ENCODE measurements around the gene SNX22. TPM values are rescaled to one million over a fixed set of nuclear protein-coding genes. Genes with fewer than 3 reads are reported as not detected.

SNX22 gene
- total and polyA plus RNA-seq, 2 of the 8 experiments (the other 6 are each of a cell fraction or from before 2014, with no cell fraction given): 4.9 TPM

DNA sequence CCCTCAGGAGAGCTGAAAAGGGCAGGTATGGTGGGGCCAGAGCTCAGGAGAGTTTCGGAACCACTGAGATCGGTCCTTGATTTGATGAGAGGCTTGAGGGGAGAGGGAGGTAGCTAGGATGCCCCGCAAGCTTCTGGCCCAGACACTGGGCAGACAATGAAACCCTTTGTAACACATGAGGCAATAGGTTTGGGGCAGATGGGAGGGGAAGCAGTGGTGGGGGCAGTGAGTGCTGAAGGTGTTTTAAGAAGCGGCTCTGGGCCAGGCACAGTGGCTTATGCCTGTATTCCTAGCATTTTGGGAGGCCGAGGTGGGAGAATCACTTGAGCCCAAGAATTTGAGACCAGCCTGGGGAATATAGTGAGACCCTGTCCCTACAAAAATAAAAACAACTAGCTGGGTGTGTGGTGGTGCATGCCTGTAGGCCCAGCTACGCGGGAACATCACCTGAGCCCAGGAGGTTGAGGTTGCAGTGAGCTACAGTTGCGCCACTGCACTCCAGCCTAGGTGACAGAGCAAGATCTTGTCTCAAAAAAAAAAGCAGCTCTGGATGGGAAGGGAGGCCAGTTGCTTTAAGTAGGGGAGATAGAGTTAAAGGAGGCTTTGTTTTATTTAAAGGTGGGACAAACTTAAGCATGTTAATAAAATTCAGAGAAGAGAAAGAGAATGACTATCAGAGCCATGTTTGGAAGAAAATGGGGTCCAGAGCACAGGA, 9.6 kb upstream of the SNX22 start:
- Histone ChIP-seq H2BK5ac (ENCODE audit: low read depth, low read length) (no peak overlapping the region), H3K36me3 (ENCODE audit: control insufficient read depth in 2 of 4, insufficient read depth in 4 of 4, low read length in 3 of 4) (peaks cover 0 to 6% (median under 1%) of the 10 kb centered on the region in 4 experiments; a peak in 4 of 8 replicates), H2BK20ac (ENCODE audit: low read length) (no peak overlapping the region), H3K79me2 (ENCODE audit: control insufficient read depth in 1 of 2, insufficient read depth in 2 of 2, low read length in 2 of 2) (no peaks in the 10 kb centered on the region), H3K23ac (ENCODE audit: insufficient read length) (no peak overlapping the region), H3K9me3 (ENCODE audit: insufficient read depth in 2 of 2, low read depth in 1 of 2, low read length in 1 of 2) (no peaks in the 10 kb centered on the region), H3K56ac (replicated peaks; ENCODE audit: insufficient read length, low read depth, low read length) (no peak overlapping the region), H3K4me1 (replicated peaks in 1 of 4; ENCODE audit: control insufficient read depth in 3 of 4, insufficient read depth in 4 of 4, low read length in 3 of 4) (peaks cover 0 to 6% (median 2%) of the 10 kb centered on the region in 4 experiments; a peak in 1 of 7 replicates), H3K14ac (ENCODE audit: insufficient read length) (no peak overlapping the region), H3K27ac (ENCODE audit: low read depth, low read length) (no peak overlapping the region), H4K20me1 (replicated peaks in 1 of 2; ENCODE audit: control insufficient read depth in 1 of 2, insufficient read depth in 2 of 2, low read length in 2 of 2) (peaks cover 0 to 3% of the 10 kb centered on the region in 2 experiments), H4K8ac (ENCODE audit: extremely low read depth, insufficient read depth, low read length) (no peak overlapping the region), H3K4me3 (ENCODE audit: extremely low read depth in 1 of 4, insufficient read depth in 2 of 4, low read depth in 3 of 4, low read length in 4 of 4) (no peak overlapping the region), H3K9ac (replicated peaks in 1 of 4; ENCODE audit: extremely low read depth in 1 of 4, low read depth in 3 of 4, low read length in 3 of 4) (no peak overlapping the region), H2BK15ac (ENCODE audit: low read length) (no peak overlapping the region), H2BK120ac (replicated peaks; ENCODE audit: low read depth, low read length) (no peak overlapping the region), H2AFZ (ENCODE audit: low read length) (no peak overlapping the region), H3K23me2 (ENCODE audit: low read depth, low read length) (no peaks in the 10 kb centered on the region), H3K27me3 (replicated peaks in 1 of 4; ENCODE audit: control insufficient read depth in 3 of 4, extremely low read depth in 1 of 4, insufficient read depth in 3 of 4, low read length in 3 of 4) (no peaks in the 10 kb centered on the region), H4K91ac (replicated peaks; ENCODE audit: insufficient read length, low read length) (no peak overlapping the region), H2BK12ac (ENCODE audit: low read depth, low read length) (no peak overlapping the region), H3K79me1 (ENCODE audit: low read depth, low read length) (no peaks in the 10 kb centered on the region), H3K4me2 (ENCODE audit: insufficient read depth in 1 of 2, low read depth in 2 of 2, low read length in 2 of 2) (no peak overlapping the region), H2AK5ac (ENCODE audit: low read depth, low read length) (no peak overlapping the region), H4K5ac (ENCODE audit: insufficient read length, low read depth, low read length) (no peak overlapping the region), H3K18ac (ENCODE audit: extremely low read depth, low read length) (no peak overlapping the region), H3K4ac (replicated peaks; ENCODE audit: insufficient read length, low read depth, low read length) (no peak overlapping the region)
- TF ChIP-seq TCF12 (IDR thresholded peaks at IDR 0.05; ENCODE audit: low read depth, low read length): no peak
- no peak for TF ChIP-seq GTF2F1 (IDR thresholded peaks at IDR 0.05; ENCODE audit: borderline replicate concordance, low read depth, low read length)
- no peak for TF ChIP-seq RFX5 (IDR thresholded peaks at IDR 0.05; ENCODE audit: borderline replicate concordance, low read depth, low read length)
- no peak for TF ChIP-seq SIX5 (IDR thresholded peaks at IDR 0.05; ENCODE audit: low read depth, low read length)
- TF ChIP-seq, protein P1, sequence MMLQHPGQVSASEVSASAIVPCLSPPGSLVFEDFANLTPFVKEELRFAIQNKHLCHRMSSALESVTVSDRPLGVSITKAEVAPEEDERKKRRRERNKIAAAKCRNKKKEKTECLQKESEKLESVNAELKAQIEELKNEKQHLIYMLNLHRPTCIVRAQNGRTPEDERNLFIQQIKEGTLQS (IDR thresholded peaks at IDR 0.05; ENCODE audit: insufficient read depth, low read depth, low read length): no peak
- no peak for TF ChIP-seq CEBPB (IDR thresholded peaks at IDR 0.05; ENCODE audit: low read depth, low read length)
- no peak for TF ChIP-seq RBBP5 (IDR thresholded peaks at IDR 0.05; ENCODE audit: borderline replicate concordance, low read depth, low read length)
- TF ChIP-seq GABPA (IDR thresholded peaks at IDR 0.05; ENCODE audit: borderline replicate concordance, insufficient read depth, low read length): no peak
- TF ChIP-seq KDM4A (IDR thresholded peaks at IDR 0.05; ENCODE audit: low read depth, low read length, severe bottlenecking): no peak
- TF ChIP-seq EZH2 (IDR thresholded peaks at IDR 0.05; ENCODE audit: low read depth, low read length, severe bottlenecking): no peak
- TF ChIP-seq, protein P2, sequence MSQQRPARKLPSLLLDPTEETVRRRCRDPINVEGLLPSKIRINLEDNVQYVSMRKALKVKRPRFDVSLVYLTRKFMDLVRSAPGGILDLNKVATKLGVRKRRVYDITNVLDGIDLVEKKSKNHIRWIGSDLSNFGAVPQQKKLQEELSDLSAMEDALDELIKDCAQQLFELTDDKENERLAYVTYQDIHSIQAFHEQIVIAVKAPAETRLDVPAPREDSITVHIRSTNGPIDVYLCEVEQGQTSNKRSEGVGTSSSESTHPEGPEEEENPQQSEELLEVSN (IDR thresholded peaks at IDR 0.05): no peak
- ChIA-PET CTCF (ENCODE audit: partially characterized antibody) (interaction anchor here (1.1 to 4.1 kb wide), 4 partner anchors 11 to 32 kb away, joined by 3 to 18 read pairs (median 7); no protein-coding TSS in a partner anchor), POLR2A (ENCODE audit: partially characterized antibody) (interaction anchor here (0.9 kb wide), 1 partner anchor 11 kb away, joined by 5 read pairs; no protein-coding TSS in a partner anchor)
- FAIRE-seq (no peak), DNase-seq (ENCODE audit: low read depth in 1 of 2, low spot score in 2 of 2) (no peak)
- 95% methylated on average over 8 of the region's 8 CpGs; no CpG with 5 or more reads in 1 of the 2 experiments for WGBS, 2 experiments (ENCODE audit: extremely low coverage in 1 of 2, insufficient coverage in 1 of 2, insufficient read length in 1 of 2, insufficient replicate concordance in 2 of 2, low coverage in 1 of 2, low lambda C conversion rate in 2 of 2, missing lambda C conversion rate in 1 of 2)
